AG04450 (cell line): ENCODE measurements around the gene SLC66A2. TPM values are rescaled to one million over a fixed set of nuclear protein-coding genes. Genes with fewer than 3 reads are reported as not detected.

ENCODE experiments used
- CTCF ChIA-PET: fragments of 300-600, 350-600 bp; formaldehyde crosslinking; extraction: SDS; loops from one replicate; lab custom pipeline; 2022; ENCODE audit warnings: antibody characterized with exemption, inconsistent platforms; lab: Charles Lee
- POLR2A ChIA-PET: fragments of 350-600 bp; formaldehyde crosslinking; extraction: SDS; loops from one replicate; lab custom pipeline; 2021; ENCODE audit warnings: antibody characterized with exemption, inconsistent platforms; lab: Yijun Ruan, JAX
- DNase-seq: peaks from one replicate; pipeline ENCODE4 v3.0.0-alpha.2; 2011; ENCODE audit warnings: low read depth, low spot score
- H3K27ac ChIP-seq: one replicate; pipeline ENCODE4 v1.5.1; 2012; ENCODE audit warnings: low read depth, low read length, control low read depth
- H3K27me3 ChIP-seq: one replicate; pipeline ENCODE4 v1.6.0; 2012; ENCODE audit warnings: low read length; ENCODE audit not compliant: control insufficient read depth, insufficient read depth
- H3K4me3 ChIP-seq: 2 replicates; pipeline ENCODE4 v1.5.1; 2011; ENCODE audit warnings: mild to moderate bottlenecking, low read depth, low read length, control low read depth
- H3K9me3 ChIP-seq: 2 replicates; pipeline ENCODE4 v1.5.1; 2012; ENCODE audit warnings: low read length; ENCODE audit not compliant: control insufficient read depth, insufficient read depth
- polyA plus RNA-seq: library from polyadenylated mRNA; depleted of rRNA; stranded (reverse); fragments of >200 nt; gene quantifications from 2 replicates; pipeline ENCODE4 v1.2.3, GENCODE V29; 2011
- TF ChIP-seq, protein P1 (sequence below): IDR thresholded peaks from 2 replicates; pipeline ENCODE4 v1.5.1; 2011; ENCODE audit warnings: low read depth, low read length, control low read depth, inconsistent platforms

Gene SLC66A2
- polyA plus RNA-seq, 1 experiment: 13.9 TPM

DNA sequence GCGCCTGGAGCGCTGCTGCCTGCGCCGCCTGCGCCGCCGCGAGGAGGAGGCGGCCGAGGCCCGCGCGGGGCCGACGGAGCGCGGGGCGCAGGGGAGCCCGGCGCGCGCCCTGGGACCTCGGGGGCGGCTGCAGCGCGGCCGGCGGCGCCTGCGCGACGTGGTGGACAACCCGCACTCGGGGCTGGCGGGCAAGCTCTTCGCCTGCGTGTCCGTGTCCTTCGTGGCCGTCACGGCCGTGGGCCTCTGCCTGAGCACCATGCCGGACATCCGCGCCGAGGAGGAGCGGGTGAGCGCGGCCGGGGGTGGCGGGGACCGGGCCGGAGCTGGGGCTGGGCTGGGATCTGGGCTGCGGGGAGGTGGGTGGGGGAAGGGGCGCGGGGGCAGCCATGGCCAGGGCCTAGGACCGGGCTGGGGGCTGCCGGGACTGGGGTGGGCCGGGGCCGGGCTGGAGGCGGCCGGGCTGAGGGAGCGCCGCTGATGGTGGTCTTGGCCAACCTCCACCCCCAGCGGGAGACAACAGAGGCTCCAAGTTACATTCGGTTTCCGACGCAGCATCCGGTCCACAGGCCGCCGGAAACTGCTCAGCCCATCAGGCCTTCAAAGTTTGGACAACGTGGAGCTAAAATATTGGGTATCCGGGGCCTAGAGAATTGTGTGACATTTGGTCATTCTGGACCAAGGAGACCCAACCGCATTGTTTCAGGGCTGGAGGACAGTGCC lies 87.3 kb downstream of the SLC66A2 start:
- ChIA-PET POLR2A (no interaction called here), CTCF (no interaction called here)
- H3K27ac ChIP-seq: no peak overlapping the region
- H3K27me3 ChIP-seq: peaks cover 14% of the 10 kb centered on the region
- H3K9me3 ChIP-seq: peaks cover 37% of the 10 kb centered on the region
- H3K4me3 ChIP-seq: no peak overlapping the region
- TF ChIP-seq, protein P1, sequence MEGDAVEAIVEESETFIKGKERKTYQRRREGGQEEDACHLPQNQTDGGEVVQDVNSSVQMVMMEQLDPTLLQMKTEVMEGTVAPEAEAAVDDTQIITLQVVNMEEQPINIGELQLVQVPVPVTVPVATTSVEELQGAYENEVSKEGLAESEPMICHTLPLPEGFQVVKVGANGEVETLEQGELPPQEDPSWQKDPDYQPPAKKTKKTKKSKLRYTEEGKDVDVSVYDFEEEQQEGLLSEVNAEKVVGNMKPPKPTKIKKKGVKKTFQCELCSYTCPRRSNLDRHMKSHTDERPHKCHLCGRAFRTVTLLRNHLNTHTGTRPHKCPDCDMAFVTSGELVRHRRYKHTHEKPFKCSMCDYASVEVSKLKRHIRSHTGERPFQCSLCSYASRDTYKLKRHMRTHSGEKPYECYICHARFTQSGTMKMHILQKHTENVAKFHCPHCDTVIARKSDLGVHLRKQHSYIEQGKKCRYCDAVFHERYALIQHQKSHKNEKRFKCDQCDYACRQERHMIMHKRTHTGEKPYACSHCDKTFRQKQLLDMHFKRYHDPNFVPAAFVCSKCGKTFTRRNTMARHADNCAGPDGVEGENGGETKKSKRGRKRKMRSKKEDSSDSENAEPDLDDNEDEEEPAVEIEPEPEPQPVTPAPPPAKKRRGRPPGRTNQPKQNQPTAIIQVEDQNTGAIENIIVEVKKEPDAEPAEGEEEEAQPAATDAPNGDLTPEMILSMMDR: no peak
- DNase-seq: no peak

DNA sequence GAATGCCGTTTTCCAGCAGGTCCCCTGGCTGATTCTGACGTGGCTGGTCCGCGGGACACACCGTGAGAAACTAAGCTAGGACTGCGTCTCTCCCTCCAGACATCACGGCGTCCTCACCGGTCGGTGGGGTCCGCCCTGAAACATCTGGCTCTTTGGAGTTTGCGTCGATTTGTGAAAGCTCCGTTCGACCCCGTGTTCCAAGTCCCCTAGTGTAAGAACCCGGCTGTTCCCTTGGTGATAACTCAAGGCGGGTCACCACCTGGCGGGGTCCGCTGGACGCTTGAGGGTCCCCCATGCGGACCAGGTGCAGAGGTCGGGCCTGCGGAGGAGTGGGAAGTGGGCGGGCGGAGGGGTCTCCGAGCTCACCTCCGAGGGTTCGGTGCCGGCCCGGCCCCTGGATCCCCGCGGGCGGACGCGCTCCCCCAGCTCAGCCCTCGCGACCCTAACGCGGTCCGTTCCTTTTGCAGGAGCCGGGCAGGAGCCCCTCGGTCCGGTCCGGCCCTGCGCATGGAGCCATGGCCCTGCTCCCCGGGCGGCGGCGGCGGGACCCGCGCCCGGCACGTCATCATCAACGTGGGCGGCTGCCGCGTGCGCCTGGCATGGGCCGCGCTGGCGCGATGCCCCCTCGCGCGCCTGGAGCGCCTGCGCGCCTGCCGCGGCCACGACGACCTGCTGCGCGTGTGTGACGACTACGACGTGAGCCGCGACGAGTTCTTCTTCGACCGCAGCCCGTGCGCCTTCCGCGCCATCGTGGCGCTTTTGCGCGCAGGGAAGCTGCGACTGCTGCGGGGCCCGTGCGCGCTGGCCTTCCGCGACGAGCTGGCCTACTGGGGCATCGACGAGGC lies 88.1 kb downstream of the SLC66A2 start:
- H3K9me3 ChIP-seq: peaks cover 29% of the 10 kb centered on the region
- peaks cover 14% of the 10 kb centered on the region for H3K27me3 ChIP-seq
- no peak for DNase-seq
- TF ChIP-seq, protein P1: no peak
- no peak overlapping the region for H3K4me3 ChIP-seq
- no peak overlapping the region for H3K27ac ChIP-seq
- ChIA-PET POLR2A (no interaction called here), CTCF (no interaction called here)

DNA sequence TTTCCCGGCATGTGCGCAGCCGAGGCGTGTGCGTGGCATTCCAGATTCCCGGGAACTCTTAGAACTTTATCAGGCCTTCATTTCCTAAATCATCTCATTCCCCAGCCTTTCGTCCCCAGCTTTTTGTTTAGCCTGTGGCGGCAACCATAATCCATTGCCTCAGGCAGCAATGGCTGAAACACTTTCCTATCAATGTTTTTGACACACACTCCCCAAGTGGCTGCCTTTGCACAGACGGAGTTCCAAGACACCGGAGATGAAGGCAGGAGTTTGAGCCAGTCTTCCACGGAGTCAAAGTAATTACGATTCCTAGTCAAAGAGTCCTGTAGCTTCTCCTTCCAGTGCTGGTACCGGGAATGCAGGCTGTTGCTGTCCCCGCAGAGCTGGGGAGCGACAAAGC lies 88.9 kb downstream of the SLC66A2 start:
- ChIA-PET POLR2A (no interaction called here), CTCF (no interaction called here)
- Histone ChIP-seq H3K9me3 (peaks cover 21% of the 10 kb centered on the region), H3K27ac (no peak overlapping the region), H3K27me3 (peaks cover 14% of the 10 kb centered on the region), H3K4me3 (no peak overlapping the region)
- no peak for DNase-seq
- TF ChIP-seq, protein P1: no peak

DNA sequence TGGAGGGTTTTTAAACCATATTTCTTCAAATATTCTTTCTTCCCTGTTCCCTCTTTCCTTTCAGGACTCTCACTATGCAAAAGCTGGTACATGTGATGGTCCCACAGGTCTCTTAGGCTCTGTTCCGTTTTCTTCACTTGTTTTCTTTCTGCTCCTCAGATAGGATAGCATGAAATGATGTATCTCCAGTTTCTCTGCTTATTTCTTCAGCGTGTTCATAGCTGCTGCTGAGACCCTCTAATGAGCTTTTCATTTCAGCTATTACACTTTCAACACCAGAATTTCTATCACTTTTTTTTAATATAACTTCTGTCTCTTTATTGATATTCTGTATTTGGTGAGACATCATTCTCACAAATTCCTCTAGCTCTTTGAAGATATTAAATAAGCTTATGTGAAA lies 89.8 kb downstream of the SLC66A2 start:
- POLR2A ChIA-PET: no interaction called here
- no peak for DNase-seq
- CTCF ChIA-PET: no interaction called here
- Histone ChIP-seq H3K27me3 (peaks cover 14% of the 10 kb centered on the region), H3K4me3 (no peak overlapping the region), H3K27ac (no peak overlapping the region), H3K9me3 (peaks cover 17% of the 10 kb centered on the region)
- TF ChIP-seq, protein P1: no peak

DNA sequence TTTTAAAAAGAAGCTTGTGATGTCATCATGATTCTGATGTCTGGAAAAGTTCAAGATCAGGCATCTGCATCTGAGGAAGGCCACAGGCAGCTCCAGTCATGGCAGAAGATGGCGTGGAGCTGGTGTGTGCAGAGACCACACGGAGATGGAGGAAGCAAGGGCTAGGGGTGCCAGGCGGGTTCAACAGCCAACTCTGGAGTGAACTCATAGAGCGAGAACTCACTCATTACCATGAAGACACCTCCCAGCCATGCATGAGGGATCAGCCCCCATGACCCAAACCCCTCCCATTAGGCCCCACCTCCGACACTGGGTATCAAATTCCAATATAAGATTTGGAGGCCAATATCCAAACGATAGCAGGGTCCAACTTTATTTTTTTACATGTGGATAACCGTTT lies 92.1 kb downstream of the SLC66A2 start:
- POLR2A ChIA-PET: no interaction called here
- H3K4me3 ChIP-seq: no peak overlapping the region
- peaks cover 16% of the 10 kb centered on the region for H3K27me3 ChIP-seq
- H3K27ac ChIP-seq: no peak overlapping the region
- DNase-seq: no peak
- peaks cover 17% of the 10 kb centered on the region for H3K9me3 ChIP-seq
- TF ChIP-seq, protein P1: no peak
- CTCF ChIA-PET: no interaction called here
